ENCODE data around the gene AAK1.

GRCh38 chr2:69621440-69621839 lies 22.1 kb downstream of the AAK1 start:
- TF ChIP-seq, protein P1, sequence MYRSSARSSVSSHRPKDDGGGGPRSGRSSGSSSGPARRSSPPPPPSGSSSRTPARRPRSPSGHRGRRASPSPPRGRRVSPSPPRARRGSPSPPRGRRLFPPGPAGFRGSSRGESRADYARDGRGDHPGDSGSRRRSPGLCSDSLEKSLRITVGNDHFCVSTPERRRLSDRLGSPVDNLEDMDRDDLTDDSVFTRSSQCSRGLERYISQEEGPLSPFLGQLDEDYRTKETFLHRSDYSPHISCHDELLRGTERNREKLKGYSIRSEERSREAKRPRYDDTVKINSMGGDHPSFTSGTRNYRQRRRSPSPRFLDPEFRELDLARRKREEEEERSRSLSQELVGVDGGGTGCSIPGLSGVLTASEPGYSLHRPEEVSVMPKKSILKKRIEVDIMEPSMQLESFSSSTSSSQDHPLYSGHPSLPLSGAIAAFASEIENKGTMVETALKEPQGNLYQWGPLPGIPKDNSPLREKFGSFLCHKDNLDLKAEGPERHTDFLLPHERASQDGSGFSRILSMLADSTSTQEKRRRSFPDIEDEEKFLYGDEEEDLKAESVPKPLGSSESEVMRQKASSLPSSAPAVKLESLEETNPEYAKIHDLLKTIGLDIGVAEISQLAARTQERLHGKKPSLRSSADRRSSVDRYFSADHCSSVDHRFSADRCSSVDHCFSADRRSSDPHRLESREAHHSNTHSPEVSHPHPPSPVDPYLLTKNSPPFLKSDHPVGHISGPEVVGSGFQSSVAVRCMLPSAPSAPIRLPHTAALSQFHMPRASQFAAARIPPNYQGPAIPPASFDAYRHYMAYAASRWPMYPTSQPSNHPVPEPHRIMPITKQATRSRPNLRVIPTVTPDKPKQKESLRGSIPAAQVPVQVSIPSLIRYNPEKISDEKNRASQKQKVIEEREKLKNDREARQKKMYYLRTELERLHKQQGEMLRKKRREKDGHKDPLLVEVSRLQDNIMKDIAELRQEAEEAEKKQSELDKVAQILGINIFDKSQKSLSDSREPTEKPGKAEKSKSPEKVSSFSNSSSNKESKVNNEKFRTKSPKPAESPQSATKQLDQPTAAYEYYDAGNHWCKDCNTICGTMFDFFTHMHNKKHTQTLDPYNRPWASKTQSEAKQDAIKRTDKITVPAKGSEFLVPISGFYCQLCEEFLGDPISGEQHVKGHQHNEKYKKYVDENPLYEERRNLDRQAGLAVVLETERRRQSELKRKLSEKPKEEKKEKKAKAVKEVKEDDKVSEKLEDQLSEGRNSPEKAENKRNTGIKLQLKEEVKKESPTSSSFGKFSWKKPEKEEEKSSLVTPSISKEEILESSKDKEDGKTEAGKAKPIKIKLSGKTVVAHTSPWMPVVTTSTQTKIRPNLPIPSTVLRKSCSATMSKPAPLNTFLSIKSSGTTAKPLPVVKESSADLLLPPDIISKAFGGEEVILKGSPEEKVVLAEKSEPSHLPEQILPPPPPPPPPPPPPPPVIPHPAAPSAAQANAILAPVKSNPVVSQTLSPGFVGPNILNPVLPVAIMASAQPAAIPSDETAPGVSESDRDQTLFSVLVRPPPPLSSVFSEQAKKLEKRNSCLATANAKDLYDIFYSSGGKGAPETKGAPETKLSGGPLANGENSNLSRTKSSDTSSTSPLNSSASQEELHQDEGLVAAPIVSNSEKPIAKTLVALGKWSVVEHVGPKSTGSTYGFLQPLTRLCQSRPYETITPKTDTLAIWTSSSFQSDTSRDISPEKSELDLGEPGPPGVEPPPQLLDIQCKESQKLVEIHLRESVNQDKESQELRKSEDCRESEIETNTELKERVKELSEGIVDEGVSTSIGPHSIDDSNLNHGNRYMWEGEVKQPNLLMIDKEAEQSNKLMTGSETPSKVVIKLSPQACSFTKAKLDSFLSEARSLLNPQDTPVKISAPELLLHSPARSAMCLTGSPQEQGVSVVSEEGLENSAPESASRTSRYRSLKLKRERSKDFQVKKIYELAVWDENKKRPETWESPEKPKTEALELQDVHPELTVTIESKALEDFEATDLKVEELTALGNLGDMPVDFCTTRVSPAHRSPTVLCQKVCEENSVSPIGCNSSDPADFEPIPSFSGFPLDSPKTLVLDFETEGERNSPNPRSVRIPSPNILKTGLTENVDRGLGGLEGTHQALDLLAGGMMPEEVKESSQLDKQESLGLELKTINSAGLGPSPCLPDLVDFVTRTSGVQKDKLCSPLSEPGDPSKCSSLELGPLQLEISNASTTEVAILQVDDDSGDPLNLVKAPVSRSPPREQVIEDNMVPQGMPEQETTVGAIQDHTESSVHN (CRISPR knock-in tag; IDR thresholded peaks at IDR 0.05), result no peak
- TF ChIP-seq, protein P2, sequence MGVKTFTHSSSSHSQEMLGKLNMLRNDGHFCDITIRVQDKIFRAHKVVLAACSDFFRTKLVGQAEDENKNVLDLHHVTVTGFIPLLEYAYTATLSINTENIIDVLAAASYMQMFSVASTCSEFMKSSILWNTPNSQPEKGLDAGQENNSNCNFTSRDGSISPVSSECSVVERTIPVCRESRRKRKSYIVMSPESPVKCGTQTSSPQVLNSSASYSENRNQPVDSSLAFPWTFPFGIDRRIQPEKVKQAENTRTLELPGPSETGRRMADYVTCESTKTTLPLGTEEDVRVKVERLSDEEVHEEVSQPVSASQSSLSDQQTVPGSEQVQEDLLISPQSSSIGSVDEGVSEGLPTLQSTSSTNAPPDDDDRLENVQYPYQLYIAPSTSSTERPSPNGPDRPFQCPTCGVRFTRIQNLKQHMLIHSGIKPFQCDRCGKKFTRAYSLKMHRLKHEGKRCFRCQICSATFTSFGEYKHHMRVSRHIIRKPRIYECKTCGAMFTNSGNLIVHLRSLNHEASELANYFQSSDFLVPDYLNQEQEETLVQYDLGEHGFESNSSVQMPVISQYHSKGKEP (CRISPR knock-in tag; IDR thresholded peaks at IDR 0.05), result no peak
- TF ChIP-seq, protein P3, sequence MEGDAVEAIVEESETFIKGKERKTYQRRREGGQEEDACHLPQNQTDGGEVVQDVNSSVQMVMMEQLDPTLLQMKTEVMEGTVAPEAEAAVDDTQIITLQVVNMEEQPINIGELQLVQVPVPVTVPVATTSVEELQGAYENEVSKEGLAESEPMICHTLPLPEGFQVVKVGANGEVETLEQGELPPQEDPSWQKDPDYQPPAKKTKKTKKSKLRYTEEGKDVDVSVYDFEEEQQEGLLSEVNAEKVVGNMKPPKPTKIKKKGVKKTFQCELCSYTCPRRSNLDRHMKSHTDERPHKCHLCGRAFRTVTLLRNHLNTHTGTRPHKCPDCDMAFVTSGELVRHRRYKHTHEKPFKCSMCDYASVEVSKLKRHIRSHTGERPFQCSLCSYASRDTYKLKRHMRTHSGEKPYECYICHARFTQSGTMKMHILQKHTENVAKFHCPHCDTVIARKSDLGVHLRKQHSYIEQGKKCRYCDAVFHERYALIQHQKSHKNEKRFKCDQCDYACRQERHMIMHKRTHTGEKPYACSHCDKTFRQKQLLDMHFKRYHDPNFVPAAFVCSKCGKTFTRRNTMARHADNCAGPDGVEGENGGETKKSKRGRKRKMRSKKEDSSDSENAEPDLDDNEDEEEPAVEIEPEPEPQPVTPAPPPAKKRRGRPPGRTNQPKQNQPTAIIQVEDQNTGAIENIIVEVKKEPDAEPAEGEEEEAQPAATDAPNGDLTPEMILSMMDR (CRISPR knock-in tag; IDR thresholded peaks at IDR 0.05), result no peak
- TF ChIP-seq SRSF1 (optimal IDR thresholded peaks at IDR 0.05; ENCODE audit: low read depth, low read length) (no peak), YY1 (IDR thresholded peaks at IDR 0.05; ENCODE audit: insufficient read depth, insufficient replicate concordance, low read depth, low read length) (no peak), PCBP2 (optimal IDR thresholded peaks at IDR 0.05; ENCODE audit: low read depth, low read length, poor library complexity, severe bottlenecking) (no peak)
